GM19397 (cell line): Measurements from ENCODE around the gene ULBP1.
"Not testable (repeated sequence)": the region's sequence is repeated elsewhere in the genome, so short reads cannot be mapped to it uniquely, and the experiment has no call there.

Experiments used
- ATAC-seq: cut with Tn5 transposase; IDR thresholded peaks from one replicate; pipeline ENCODE4 v1.9.1; 2021; ENCODE audit warnings: mild to moderate bottlenecking, moderate library complexity; ENCODE audit not compliant: unreplicated experiment

The ULBP1 gene

DNA sequence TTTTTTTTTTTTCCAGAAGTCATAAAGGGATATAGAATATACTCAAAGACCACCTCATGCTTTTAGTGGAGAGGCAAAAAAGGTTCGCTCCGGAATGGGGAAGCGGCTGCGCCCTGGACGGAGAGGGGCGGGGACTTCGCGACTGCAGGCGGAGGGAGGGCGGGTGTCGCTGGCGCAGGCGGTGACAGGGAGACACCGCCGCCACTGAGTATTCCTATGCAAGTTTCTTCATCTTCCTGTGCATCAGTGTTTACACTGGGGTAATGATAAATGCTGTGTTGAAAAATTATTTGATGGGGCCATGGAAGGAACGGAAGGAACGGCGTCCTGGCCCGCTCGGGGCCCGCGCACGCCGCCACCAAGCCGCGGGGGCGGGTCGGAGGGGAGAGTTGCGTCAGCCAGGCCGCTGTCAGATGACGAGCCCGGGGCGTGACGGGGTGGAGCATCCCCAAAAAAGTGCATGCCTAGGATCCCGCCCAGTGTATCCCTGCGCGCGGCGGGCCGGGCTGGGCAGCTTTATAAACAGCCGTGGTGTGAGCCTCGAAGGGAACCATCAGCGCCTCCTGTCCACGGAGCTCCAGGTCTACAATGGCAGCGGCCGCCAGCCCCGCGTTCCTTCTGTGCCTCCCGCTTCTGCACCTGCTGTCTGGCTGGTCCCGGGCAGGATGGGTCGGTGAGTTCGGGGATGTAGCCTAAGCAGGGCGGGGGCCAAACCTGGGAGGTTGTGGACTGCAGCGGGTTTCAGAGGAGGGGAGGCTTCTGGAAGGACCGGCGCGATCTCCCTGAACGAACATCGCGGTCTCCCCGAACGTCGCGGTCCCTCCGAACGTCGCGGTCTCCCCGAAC, at the start of gene ULBP1:
ULBP1 (plus strand) TSS at position 482 of the 846 bp plus-strand sequence; CDS start at position 589, 107 bp downstream.
- ATAC-seq: peak; percentile 54

DNA sequence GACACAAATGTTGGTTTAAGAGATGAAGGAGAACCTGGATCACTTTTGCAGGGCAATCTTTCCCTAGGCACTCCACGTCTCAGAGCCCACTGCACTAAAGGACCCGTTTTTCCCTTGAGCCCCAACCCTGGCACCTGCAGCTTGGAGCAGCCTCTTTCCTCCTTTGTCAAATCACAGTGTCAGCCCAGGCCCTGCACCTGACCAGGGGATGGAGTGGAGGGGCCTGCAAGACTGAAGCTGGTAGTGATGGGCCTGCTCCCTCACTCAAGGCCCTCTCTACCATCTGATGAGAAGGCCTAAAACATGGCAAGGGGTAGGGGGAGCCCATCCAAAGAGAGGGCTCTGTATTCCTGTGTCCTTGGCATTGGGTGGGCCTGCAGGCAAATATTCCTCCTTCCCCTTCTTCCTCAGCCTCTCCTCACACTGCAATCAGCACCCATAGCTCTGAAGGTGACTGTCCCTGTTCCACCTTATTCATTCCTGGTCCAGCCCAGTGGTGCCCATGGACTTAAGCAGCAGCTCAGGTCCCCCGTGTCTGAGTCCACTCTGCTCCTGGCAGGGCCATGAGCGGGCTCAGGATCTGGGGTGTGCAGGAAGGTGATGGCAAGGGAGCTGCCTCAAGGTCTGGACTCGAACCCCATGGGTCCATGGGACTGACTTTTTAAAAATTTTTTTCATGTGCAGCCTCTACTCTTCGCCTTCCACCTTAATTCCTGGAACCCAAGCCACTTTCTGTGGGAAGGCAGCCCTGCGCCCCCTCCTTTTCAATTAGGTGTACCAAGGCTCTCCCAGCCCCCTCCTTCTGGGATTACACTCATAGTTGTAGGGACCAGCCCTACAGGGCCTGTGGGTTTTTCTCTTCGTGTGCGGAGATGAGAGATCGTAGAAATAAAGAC, 47.5 kb upstream of the ULBP1 start:
- ATAC-seq: no peak

DNA sequence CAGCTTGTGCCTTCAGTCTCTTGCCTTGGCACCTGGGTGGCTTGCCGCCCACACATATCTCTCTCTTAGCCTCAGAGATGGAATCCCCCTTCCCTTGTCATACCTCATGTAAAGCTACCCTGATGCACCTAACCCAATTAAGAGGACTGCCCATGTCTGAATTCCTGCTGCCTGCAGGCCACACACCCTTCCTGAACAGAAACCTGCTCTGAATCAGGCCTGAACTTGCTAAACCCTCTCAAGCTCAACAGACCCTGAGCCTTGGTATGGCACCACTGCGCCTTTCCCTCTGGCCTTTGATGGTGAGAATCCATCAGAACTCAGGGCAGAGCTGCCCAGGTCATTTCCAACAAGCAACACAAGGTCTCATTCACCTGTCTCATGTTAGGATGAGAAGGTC, 46.1 kb upstream of the ULBP1 start:
- no peak for ATAC-seq

- no peak for ATAC-seq
These were observed 45.4 kb upstream of the ULBP1 start for GRCh38 chr6:149918151-149918905.

DNA sequence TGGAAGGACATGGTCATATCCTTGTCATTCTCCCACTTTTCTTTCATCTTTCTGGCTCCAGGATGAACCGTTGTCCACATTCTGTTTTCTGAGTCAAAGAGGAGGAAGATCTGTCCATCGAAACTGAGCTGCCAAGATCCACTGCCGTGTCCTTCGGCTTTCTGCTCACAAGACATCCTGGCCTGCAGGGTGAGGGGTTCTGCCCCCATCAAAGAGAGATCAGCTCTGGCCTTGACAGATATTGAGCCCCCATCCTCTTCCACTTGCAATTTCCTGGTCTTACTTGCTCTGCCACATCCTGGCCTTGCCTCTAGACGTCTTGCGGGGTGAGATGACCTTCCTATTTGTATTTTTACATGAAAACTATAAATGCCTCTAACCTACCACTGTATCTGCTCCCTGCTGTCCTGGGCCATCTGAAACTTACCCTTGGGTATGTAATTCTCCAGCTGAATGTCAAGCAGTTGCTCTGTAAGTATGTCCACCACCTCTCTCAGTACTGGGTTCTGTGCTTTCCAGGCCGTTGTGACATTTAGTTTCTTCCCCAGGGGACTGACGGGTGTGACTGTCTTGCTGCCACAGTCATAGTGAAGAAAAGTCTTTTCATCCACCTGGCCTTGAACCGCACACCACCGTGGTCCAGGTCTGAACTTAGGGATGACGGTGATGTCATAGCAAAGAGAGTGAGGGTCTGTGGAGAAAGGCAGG, 44.5 kb upstream of the ULBP1 start:
- ATAC-seq: not testable (repeated sequence)

DNA sequence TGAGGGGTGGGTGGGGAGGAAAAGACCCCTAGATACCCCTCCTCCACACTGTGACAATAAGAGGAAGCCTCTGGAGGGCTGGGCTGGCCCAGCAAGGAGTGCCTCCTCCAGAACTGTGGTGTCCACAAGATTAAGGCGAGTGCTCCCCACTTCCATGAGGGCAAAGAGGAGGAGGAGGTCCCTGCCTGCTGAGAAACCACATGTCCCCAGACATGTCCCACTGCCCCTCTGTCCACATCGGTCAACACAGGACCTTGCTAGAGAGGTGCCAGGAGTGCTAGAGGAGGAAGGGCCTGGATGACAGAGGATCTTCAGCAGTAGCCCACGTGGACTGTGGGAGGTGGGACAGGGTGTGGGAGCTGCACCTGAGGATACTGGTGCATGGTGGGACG, 43.9 kb upstream of the ULBP1 start:
- ATAC-seq: no peak

DNA sequence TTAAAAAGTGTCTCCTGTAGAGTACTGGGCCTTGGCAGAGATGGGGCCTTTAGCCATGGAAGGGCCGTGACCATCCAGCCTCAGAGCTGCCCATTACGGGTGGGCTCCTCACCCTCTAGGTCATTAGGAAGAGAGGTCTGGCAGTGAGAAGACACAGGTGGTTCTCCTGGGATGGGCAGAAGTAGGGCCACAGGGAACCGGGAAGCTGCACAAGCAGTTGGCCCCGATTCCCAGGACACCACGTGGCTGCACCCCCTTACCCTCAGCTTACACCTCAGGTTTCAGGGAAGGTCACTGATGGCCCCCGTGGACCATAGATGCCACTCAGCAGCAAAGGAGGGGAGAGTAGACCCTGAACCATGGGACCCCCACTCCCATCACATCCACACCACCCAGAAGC, 42.4 kb upstream of the ULBP1 start:
- ATAC-seq: no peak

DNA sequence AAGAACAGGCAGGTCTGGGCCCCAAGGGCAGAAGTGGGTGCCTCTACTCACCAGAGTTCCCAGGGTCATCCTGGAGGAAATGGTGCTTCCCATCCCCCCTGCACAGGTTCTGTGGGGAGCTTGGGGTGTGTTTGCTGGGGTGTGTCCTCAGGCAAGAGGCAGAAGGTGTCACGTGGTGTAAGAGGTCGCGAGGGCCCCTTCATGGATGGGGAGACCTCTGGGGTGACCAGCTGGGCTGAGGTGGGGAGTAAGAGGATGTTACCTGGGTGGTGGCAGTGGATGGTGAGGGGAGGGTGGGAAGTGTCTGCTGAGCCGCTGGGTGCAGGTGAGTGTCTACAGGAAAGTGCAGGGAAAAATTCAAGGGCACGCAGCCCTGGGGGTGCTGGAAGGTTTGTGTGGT, 41.7 kb upstream of the ULBP1 start:
- not testable (repeated sequence) for ATAC-seq

DNA sequence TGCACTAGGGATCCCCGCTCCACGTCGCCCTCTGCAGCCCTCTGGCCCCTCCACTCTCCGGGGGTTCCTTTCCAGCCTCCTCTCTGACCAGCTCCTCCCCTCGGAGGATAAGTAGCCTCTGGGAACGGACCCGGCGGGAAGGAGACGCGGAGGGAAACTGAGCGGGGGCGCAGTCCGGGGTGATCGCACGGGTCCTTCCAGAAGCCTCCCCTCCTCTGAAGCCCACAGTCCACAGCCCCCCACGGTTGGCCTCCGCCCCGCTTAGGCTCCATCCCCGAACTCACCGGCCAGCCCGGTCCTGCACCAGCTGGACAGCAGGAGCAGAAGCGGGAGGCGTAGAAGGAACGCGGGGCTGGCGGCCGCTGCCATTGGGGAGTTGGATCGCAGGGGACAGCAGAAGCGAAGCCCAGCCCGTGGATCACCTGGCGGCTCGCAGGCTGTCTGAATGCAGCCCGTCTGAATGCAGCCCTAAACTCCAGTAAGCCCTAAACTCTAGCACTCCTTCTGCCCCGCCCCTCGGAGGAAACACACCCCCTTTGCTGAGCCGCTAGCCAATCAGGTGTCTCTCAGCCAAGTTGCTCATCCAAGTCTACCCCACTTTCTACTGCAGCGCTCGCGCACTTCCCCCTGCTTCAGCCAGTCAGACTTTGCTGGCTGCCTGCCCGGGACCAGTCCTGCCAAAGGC, 41.0 kb upstream of the ULBP1 start, which contains the start of gene RAET1G:
RAET1G (minus strand) TSS at position 480 of the 685 bp plus-strand sequence; CDS start at position 369, 111 bp downstream.
- no peak for ATAC-seq

GRCh38 chr6:149923327-149923986, 40.3 kb upstream of the ULBP1 start:
- no peak for ATAC-seq

DNA sequence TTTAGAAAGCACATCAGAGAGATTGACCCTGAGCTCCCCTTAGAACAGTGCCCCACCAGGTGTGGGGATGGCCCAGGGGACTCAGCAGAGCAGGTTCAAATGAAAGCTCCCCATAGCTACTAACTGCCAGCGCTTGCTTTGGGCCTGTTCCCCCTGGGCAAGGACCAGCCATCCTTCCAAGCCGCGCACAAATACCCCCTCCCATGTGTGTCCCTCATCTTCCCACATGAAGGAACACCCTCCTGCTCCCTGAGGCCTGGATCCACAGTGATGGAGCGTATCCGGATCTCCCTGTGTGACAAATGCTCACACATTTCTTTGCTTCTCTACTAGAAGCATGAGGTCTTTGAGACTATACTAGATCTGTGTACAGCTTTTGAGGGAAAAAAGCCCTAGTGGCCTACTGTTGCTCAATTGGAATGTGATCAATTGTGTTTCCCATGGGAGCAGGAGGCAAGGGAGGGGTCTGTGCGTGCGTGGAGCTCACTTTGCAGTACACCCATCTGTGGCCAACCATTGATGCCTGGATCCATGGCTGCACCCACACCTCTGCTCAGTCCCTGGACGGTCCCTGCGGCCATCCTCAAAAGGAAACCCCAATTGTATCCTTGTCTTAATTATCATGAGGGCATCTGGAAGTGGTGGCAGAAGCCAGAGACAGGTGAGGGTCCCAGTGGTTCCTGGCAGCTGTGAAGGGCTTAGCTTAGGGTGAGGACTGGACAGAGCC, 39.4 kb upstream of the ULBP1 start:
- no peak for ATAC-seq

GRCh38 chr6:149924933-149925252, 38.9 kb upstream of the ULBP1 start:
- no peak for ATAC-seq

GRCh38 chr6:149925253-149925973, 38.3 kb upstream of the ULBP1 start:
- ATAC-seq: no peak

DNA sequence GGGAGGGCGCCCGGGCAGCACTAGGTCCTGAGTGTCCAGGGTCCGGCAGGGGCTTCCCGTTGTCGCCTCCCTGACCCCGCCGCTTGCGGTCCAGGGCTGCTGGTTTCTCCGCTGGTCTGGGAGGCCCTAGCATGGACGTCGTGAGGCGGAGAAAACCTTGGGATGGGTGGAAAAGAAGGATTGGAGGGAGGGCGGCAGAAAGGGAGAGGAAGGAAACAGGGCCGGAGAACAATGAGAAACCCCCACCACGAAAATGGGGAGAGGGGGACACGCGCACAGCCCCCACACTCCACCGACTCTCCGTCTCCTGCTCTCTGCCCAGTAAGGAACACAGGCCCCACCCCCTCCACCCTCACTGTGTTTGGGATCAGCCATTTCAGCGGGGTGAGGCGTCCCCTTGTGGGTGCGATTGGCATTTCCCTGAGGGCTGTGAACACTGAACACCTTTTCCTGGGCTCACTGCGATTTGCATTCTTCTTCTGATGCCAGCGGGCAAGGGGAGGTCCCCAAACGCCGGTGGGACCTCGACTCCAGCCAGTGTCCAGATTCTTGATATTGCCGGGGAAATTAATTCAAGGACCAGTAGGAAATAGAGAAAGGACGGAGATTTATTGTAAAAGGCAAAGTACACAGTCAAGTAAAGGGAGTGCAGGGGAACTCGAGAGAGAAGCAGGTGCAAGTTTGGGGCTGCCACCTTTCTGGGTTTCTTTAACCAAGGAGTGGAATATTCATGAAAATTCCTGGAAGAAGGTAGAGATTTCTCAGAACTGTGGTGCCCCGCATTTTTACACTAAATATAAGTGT, 37.6 kb upstream of the ULBP1 start:
- ATAC-seq: no peak

- not testable (repeated sequence) for ATAC-seq
These were observed 36.7 kb upstream of the ULBP1 start for GRCh38 chr6:149927025-149927424.

GRCh38 chr6:149929422-149929821, 34.3 kb upstream of the ULBP1 start:
- ATAC-seq: no peak

DNA sequence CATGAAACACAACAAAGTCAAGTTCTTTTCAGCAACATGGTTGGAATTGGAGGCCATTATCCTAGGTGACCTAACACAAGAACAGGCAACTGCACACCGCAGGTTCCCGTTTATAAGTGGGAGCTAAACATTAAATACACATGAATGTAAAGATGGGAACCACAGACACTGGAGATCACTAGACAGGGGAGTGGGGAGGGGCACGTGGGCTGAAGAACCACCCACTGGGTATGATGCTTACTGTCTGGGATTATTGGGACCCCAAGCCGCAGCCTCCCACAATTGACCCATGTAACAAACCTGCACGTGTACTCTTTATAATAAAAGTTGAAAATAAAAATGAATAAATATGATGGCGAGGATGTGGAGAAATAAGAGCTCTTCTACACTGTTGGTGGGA, 32.2 kb upstream of the ULBP1 start:
- ATAC-seq: no peak
